ENCODE results near the gene KBTBD13. TPM values are rescaled to one million over a fixed set of nuclear protein-coding genes. Genes with fewer than 3 reads are reported as not detected.
"Not testable (repeated sequence)": the region's sequence is repeated elsewhere in the genome, so short reads cannot be mapped to it uniquely, and the experiment has no call there.

KBTBD13 gene
- total RNA-seq, 1 donor from 2014 or later = not detected

GRCh38 chr15:65038428-65038827 is 38.1 kb upstream of the KBTBD13 start:
- H3K36me3 Mint-ChIP-seq = no peaks in the 10 kb centered on the region
- peaks cover 4% of the 10 kb centered on the region for H3K4me1 Mint-ChIP-seq
- H3K9me3 Mint-ChIP-seq = no peaks in the 10 kb centered on the region
- DNase-seq (ENCODE audit: low spot score in 2 of 2, unreplicated experiment in 2 of 2) = no peak
- no peak overlapping the region for H3K27ac Mint-ChIP-seq
- H3K27me3 Mint-ChIP-seq (ENCODE audit: low read depth) = no peaks in the 10 kb centered on the region
- H3K4me3 Mint-ChIP-seq = no peak overlapping the region
- no peak for TF ChIP-seq CTCF (IDR thresholded peaks at IDR 0.05; ENCODE audit: unreplicated experiment)

- H3K27ac Mint-ChIP-seq = no peak overlapping the region
- no peaks in the 10 kb centered on the region for H3K36me3 Mint-ChIP-seq
- no peak for TF ChIP-seq CTCF (IDR thresholded peaks at IDR 0.05; ENCODE audit: unreplicated experiment)
- no peaks in the 10 kb centered on the region for H3K9me3 Mint-ChIP-seq
- no peak overlapping the region for H3K4me3 Mint-ChIP-seq
- DNase-seq (ENCODE audit: low spot score in 2 of 2, unreplicated experiment in 2 of 2) = no peak
- H3K27me3 Mint-ChIP-seq (ENCODE audit: low read depth) = no peaks in the 10 kb centered on the region
- H3K4me1 Mint-ChIP-seq = peaks cover 1% of the 10 kb centered on the region
Observed at GRCh38 chr15:65038836-65039235, 37.7 kb upstream of the KBTBD13 start.

GRCh38 chr15:65040461-65040860 is 36.1 kb upstream of the KBTBD13 start:
- TF ChIP-seq CTCF (IDR thresholded peaks at IDR 0.05; ENCODE audit: unreplicated experiment) = no peak
- H3K27me3 Mint-ChIP-seq (ENCODE audit: low read depth) = no peaks in the 10 kb centered on the region
- no peaks in the 10 kb centered on the region for H3K36me3 Mint-ChIP-seq
- no peak for DNase-seq (ENCODE audit: low spot score in 2 of 2, unreplicated experiment in 2 of 2)
- H3K27ac Mint-ChIP-seq = no peak overlapping the region
- no peak overlapping the region for H3K4me3 Mint-ChIP-seq
- peaks cover 1% of the 10 kb centered on the region for H3K4me1 Mint-ChIP-seq
- no peaks in the 10 kb centered on the region for H3K9me3 Mint-ChIP-seq

- Mint-ChIP-seq H3K27me3 (ENCODE audit: low read depth) (no peaks in the 10 kb centered on the region), H3K27ac (no peak overlapping the region), H3K36me3 (no peaks in the 10 kb centered on the region), H3K4me1 (peaks cover 1% of the 10 kb centered on the region), H3K4me3 (no peak overlapping the region), H3K9me3 (no peaks in the 10 kb centered on the region)
- no peak for TF ChIP-seq CTCF (IDR thresholded peaks at IDR 0.05; ENCODE audit: unreplicated experiment)
- DNase-seq (ENCODE audit: low spot score in 2 of 2, unreplicated experiment in 2 of 2) = no peak
Observed at GRCh38 chr15:65041787-65042186, 34.8 kb upstream of the KBTBD13 start.

- DNase-seq (ENCODE audit: low spot score in 2 of 2, unreplicated experiment in 2 of 2) = no peak
- H3K4me3 Mint-ChIP-seq = no peak overlapping the region
- H3K27ac Mint-ChIP-seq = no peak overlapping the region
- H3K4me1 Mint-ChIP-seq = peaks cover 1% of the 10 kb centered on the region
- H3K9me3 Mint-ChIP-seq = no peaks in the 10 kb centered on the region
- no peak for TF ChIP-seq CTCF (IDR thresholded peaks at IDR 0.05; ENCODE audit: unreplicated experiment)
- H3K27me3 Mint-ChIP-seq (ENCODE audit: low read depth) = no peaks in the 10 kb centered on the region
- no peaks in the 10 kb centered on the region for H3K36me3 Mint-ChIP-seq
Observed at GRCh38 chr15:65042776-65043327, 33.7 kb upstream of the KBTBD13 start.

GRCh38 chr15:65044218-65044617 is 32.3 kb upstream of the KBTBD13 start:
- not testable (repeated sequence) for H3K27ac Mint-ChIP-seq; H3K27me3 Mint-ChIP-seq (ENCODE audit: low read depth); DNase-seq (ENCODE audit: low spot score in 2 of 2, unreplicated experiment in 2 of 2); H3K4me3 Mint-ChIP-seq; H3K36me3 Mint-ChIP-seq; H3K9me3 Mint-ChIP-seq; H3K4me1 Mint-ChIP-seq

All from mesothelial cell of epicardium (in vitro differentiated cells).